Neuron (in vitro differentiated cells): ENCODE measurements around the gene RXRB.

ENCODE experiments used
- H2AFZ ChIP-seq: one replicate; pipeline ENCODE4 v1.6.1; 2013; ENCODE audit warnings: low read depth, mild to moderate bottlenecking, inconsistent platforms, low read length, moderate library complexity
- H3K27me3 ChIP-seq: one replicate; pipeline ENCODE4 v1.6.1; 2013; ENCODE audit warnings: low read length; ENCODE audit not compliant: insufficient read depth
- H3K36me3 ChIP-seq: one replicate; pipeline ENCODE4 v1.6.1; 2013; ENCODE audit warnings: low read length; ENCODE audit not compliant: insufficient read depth
- H3K4me1 ChIP-seq: one replicate; pipeline ENCODE4 v1.6.1; 2013; ENCODE audit warnings: low read length; ENCODE audit not compliant: insufficient read depth
- H3K4me3 ChIP-seq: 2 replicates; pipeline ENCODE4 v1.5.1; 2013; ENCODE audit warnings: mild to moderate bottlenecking, low read length, moderate library complexity
- H3K9me3 ChIP-seq: one replicate; pipeline ENCODE4 v1.6.1; 2013; ENCODE audit warnings: low read length

RXRB gene

GRCh38 chr6:33187809-33188208 is 12.7 kb downstream of the RXRB start:
- H3K9me3 ChIP-seq = no peaks in the 10 kb centered on the region
- peaks cover 2% of the 10 kb centered on the region for H3K27me3 ChIP-seq
- H2AFZ ChIP-seq = no peak overlapping the region
- H3K4me1 ChIP-seq = peaks cover 9% of the 10 kb centered on the region
- no peak overlapping the region for H3K4me3 ChIP-seq
- no peaks in the 10 kb centered on the region for H3K36me3 ChIP-seq

- H3K36me3 ChIP-seq = no peaks in the 10 kb centered on the region
- no peaks in the 10 kb centered on the region for H3K4me1 ChIP-seq
- H3K9me3 ChIP-seq = no peaks in the 10 kb centered on the region
- H2AFZ ChIP-seq = no peak overlapping the region
- H3K27me3 ChIP-seq = peaks cover 2% of the 10 kb centered on the region
- H3K4me3 ChIP-seq = no peak overlapping the region
These were observed 14.7 kb downstream of the RXRB start for GRCh38 chr6:33185654-33186187.

- Histone ChIP-seq H3K36me3 (no peaks in the 10 kb centered on the region), H2AFZ (no peak overlapping the region), H3K4me3 (no peak overlapping the region), H3K27me3 (peaks cover 2% of the 10 kb centered on the region), H3K4me1 (no peaks in the 10 kb centered on the region), H3K9me3 (no peaks in the 10 kb centered on the region)
These were observed 15.3 kb downstream of the RXRB start for GRCh38 chr6:33185190-33185589.

GRCh38 chr6:33183071-33183683 is 17.3 kb downstream of the RXRB start:
- Histone ChIP-seq H3K4me3 (no peak overlapping the region), H3K4me1 (no peaks in the 10 kb centered on the region), H2AFZ (no peak overlapping the region), H3K27me3 (peaks cover 2% of the 10 kb centered on the region), H3K36me3 (no peaks in the 10 kb centered on the region), H3K9me3 (no peaks in the 10 kb centered on the region)

GRCh38 chr6:33181141-33181540 is 19.3 kb downstream of the RXRB start:
- Histone ChIP-seq H3K4me1 (no peaks in the 10 kb centered on the region), H3K36me3 (no peaks in the 10 kb centered on the region), H3K27me3 (peaks cover 2% of the 10 kb centered on the region), H3K9me3 (no peaks in the 10 kb centered on the region), H3K4me3 (no peak overlapping the region), H2AFZ (no peak overlapping the region)

GRCh38 chr6:33178755-33179475 is 21.6 kb downstream of the RXRB start:
- Histone ChIP-seq H2AFZ (no peak overlapping the region), H3K27me3 (no peaks in the 10 kb centered on the region), H3K36me3 (no peaks in the 10 kb centered on the region), H3K4me3 (no peak overlapping the region), H3K4me1 (no peaks in the 10 kb centered on the region), H3K9me3 (no peaks in the 10 kb centered on the region)

GRCh38 chr6:33177552-33178446 is 22.7 kb downstream of the RXRB start:
- no peaks in the 10 kb centered on the region for H3K27me3 ChIP-seq
- H3K4me1 ChIP-seq = no peaks in the 10 kb centered on the region
- no peak overlapping the region for H3K4me3 ChIP-seq
- no peak overlapping the region for H2AFZ ChIP-seq
- H3K9me3 ChIP-seq = no peaks in the 10 kb centered on the region
- no peaks in the 10 kb centered on the region for H3K36me3 ChIP-seq

GRCh38 chr6:33176906-33177305 is 23.6 kb downstream of the RXRB start:
- H3K27me3 ChIP-seq = no peaks in the 10 kb centered on the region
- H3K36me3 ChIP-seq = no peaks in the 10 kb centered on the region
- no peak overlapping the region for H3K4me3 ChIP-seq
- H2AFZ ChIP-seq = no peak overlapping the region
- H3K4me1 ChIP-seq = no peaks in the 10 kb centered on the region
- no peaks in the 10 kb centered on the region for H3K9me3 ChIP-seq

GRCh38 chr6:33175436-33176069 is 24.9 kb downstream of the RXRB start:
- Histone ChIP-seq H3K27me3 (no peaks in the 10 kb centered on the region), H3K9me3 (no peaks in the 10 kb centered on the region), H3K4me3 (no peak overlapping the region), H3K36me3 (no peaks in the 10 kb centered on the region), H2AFZ (no peak overlapping the region), H3K4me1 (no peaks in the 10 kb centered on the region)

GRCh38 chr6:33174784-33175183 is 25.7 kb downstream of the RXRB start:
- no peak overlapping the region for H2AFZ ChIP-seq
- no peak overlapping the region for H3K4me3 ChIP-seq
- no peaks in the 10 kb centered on the region for H3K36me3 ChIP-seq
- no peaks in the 10 kb centered on the region for H3K9me3 ChIP-seq
- H3K4me1 ChIP-seq = no peaks in the 10 kb centered on the region
- H3K27me3 ChIP-seq = no peaks in the 10 kb centered on the region

- no peaks in the 10 kb centered on the region for H3K4me1 ChIP-seq
- H2AFZ ChIP-seq = no peak overlapping the region
- H3K4me3 ChIP-seq = no peak overlapping the region
- no peaks in the 10 kb centered on the region for H3K27me3 ChIP-seq
- H3K36me3 ChIP-seq = no peaks in the 10 kb centered on the region
- no peaks in the 10 kb centered on the region for H3K9me3 ChIP-seq
These were observed 26.8 kb downstream of the RXRB start for GRCh38 chr6:33173535-33174180.

- Histone ChIP-seq H3K9me3 (no peaks in the 10 kb centered on the region), H3K4me3 (no peak overlapping the region), H2AFZ (no peak overlapping the region), H3K36me3 (no peaks in the 10 kb centered on the region), H3K27me3 (no peaks in the 10 kb centered on the region), H3K4me1 (no peaks in the 10 kb centered on the region)
These were observed 27.6 kb downstream of the RXRB start for GRCh38 chr6:33172688-33173534.
